HuH-7.5 (cell line): ENCODE data around the gene OR2C3.
"Not testable (repeated sequence)": the region's sequence is repeated elsewhere in the genome, so short reads cannot be mapped to it uniquely, and the experiment has no call there.

ENCODE experiments used
- DNase-seq: peaks from one replicate; pipeline ENCODE4 v3.0.0; 2011; ENCODE audit warnings: low spot score

Gene OR2C3

DNA sequence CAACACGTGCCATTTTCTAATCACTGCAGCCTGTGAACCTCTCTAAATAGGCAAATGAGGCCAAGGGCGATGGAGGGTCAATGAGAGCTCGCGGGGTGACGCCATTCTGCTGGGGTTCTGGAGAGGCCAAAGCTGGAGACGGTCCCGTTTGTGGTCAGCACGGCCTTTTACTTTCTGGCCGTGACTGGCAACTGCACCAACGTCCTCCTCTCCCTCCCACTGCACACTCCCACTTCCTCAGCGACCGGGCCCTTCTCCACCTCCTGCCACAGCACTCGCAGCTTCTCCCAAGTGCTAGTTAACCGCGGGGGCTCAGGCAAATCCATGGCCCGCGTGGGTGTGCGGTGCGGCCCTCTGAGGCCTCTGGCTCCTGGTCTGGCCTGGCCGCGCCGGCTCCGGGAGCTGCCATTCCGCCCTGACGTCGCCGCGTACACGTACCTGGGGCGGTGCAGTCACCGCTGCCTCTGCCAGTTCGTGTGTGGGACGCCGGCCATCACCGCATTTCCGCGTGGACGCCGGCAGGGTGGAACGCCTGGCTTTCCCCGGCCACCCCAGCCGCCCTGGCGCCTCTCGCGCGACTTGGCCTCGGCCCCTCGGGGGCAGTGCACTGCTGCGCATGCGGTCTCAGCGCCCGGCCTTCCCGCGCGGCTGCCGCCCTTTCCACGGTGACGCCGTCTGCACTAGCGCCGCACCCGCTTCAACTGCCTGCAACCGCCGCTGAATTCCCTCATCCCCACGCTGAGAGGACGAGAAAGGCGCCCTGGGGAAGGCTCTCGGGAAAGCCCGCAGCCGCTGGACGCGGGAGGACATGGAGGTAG is 18.2 kb downstream of the OR2C3 start:
- no peak for DNase-seq

GRCh38 chr1:247506831-247507230 is 29.4 kb downstream of the OR2C3 start:
- DNase-seq = no peak

GRCh38 chr1:247500865-247501264 is 35.4 kb downstream of the OR2C3 start:
- no peak for DNase-seq

GRCh38 chr1:247496581-247497285 is 39.5 kb downstream of the OR2C3 start:
- DNase-seq = no peak

- DNase-seq = no peak
Measured at GRCh38 chr1:247494767-247495166, 41.5 kb downstream of the OR2C3 start.

GRCh38 chr1:247493106-247493505 is 43.1 kb downstream of the OR2C3 start:
- DNase-seq = no peak

DNA sequence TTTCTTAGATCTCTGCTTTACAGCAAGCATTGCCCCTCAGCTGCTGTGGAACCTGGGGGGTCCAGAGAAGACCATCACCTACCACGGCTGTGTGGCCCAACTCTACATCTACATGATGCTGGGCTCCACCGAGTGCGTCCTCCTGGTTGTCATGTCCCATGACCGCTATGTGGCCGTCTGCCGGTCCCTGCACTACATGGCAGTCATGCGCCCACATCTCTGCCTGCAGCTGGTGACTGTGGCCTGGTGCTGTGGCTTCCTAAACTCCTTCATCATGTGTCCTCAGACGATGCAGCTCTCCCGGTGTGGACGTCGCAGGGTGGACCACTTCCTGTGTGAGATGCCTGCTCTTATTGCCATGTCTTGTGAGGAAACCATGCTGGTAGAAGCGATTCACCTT is 44.9 kb downstream of the OR2C3 start:
- DNase-seq = no peak

GRCh38 chr1:247487057-247487456 is 49.2 kb downstream of the OR2C3 start:
- peak; percentile 11 for DNase-seq

- DNase-seq = no peak
Measured at GRCh38 chr1:247482747-247483146, 53.5 kb downstream of the OR2C3 start.

DNA sequence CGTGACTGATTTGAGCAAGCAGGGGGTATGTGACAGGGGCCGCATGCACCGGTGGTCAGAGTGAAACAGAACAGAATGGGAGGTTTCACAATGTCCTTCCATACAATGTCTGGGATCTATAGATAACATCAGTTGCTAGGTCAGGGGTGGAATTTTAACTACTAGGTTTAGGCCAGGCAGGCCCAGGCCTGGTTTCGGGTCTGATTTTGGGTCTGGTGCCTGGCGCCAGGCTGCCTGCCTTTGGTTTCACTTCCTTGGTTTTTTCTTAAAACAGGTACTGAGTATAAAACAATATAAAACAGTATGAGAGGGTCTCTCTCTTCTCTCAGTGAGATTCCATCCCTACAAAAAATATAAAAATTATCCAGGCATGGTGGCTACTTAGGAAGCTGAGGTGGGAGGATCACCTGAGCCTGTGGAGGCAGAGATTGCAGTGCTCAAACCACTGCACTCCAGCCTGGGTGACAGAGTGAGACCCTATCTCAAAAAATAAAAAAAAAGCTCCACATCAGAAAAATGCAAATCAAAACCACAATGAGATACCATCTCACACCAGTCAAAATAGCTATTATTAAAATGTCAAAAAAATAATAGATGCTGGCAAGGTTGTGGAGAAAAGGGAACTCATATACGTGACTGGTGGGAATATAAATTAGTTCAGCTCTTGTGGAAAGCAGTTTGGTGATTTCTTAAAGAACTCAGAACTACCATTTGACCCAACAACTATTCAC is 59.7 kb downstream of the OR2C3 start:
- not testable (repeated sequence) for DNase-seq

- DNase-seq = no peak
Measured at GRCh38 chr1:247475793-247476192, 60.4 kb downstream of the OR2C3 start.
